SKM-1 (cell line): ENCODE results near the gene COMMD9.

ENCODE experiments used
- DNase-seq: peaks from one replicate; lab custom pipeline; 2025; ENCODE audit not compliant: unreplicated experiment; lab: John Stamatoyannopoulos, UW

Gene COMMD9

GRCh38 chr11:36227044-36227443 is 62.2 kb downstream of the COMMD9 start:
- no peak for DNase-seq

- DNase-seq: no peak
Observed at GRCh38 chr11:36224209-36224882, 64.9 kb downstream of the COMMD9 start.

- no peak for DNase-seq
Observed at GRCh38 chr11:36222831-36223635, 66.2 kb downstream of the COMMD9 start.
